HL-60/S4 (cell line): ENCODE measurements around the gene IFNA7.
"Not testable (repeated sequence)": the region's sequence is repeated elsewhere in the genome, so short reads cannot be mapped to it uniquely, and the experiment has no call there.

ENCODE experiments used
- in situ Hi-C: fragments of 300-500 bp; cut with MboI; formaldehyde crosslinking; loops from 2 replicates; pipeline ENCODE4 v1.14.3; 2022; ENCODE audit warnings: low sequenced_read_pairs

Gene IFNA7

DNA sequence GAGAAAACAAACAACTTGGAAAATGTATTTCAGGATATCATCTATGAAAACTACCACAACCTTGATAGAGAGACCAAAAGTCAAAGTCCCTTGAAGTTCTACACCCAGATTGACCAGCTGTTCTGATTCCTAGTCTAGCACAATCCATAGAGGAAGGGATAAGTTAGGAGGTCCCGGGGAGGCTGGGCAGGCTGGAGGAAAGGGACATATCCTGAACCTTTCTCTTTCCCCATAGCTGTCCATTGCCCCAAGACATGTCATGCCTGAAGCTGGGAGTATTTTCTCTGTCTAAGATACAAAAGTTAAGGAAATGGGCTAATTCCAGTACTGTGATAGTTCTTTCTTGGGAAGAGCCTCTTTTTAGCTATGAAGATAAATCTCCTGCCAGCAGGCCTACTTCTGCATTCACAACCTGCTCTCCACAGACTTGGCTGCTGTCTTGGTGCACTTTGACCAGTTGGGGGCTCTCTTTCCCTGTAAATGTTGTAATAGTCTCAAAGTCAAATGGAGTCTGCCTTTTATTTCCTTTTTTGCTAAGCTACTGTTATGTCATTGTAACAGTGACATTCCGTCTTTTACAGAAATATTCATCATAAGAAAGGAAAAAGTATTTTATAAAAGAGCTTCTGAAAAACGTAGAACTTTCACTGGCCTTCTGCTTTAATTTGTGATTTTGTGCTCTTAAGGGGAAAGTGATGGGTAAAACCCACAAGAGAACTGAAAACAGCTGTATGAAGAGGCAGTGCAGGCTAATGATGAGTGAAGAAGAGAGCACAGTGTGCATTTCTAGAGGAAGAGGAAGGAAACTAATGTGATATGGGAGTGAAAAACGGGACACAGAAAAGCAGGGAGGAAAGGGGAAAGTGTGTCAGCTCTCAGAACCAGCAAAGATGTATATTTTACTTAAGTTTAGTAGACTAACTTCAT lies 18.9 kb downstream of the IFNA7 start:
- in situ Hi-C loops: not testable (repeated sequence)

DNA sequence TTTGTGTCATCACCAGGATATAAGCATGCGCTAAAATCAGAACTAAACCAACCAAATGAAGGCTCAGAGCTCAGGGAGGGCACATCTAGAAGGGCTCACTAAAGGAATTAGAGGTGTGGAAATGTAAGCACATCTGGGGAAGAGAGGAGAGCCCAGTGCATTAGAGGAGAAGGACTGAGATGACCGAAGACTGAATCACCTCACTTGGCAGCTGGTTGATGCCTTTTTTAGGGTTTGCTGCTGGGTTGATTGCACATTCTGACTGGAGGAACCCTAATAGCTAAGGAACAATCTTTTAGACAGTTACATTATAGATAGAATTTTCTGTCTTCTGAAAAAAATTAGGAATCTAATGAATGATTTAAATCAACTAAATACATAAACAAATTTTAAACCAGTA lies 27.3 kb downstream of the IFNA7 start:
- in situ Hi-C loops: no loop called here

DNA sequence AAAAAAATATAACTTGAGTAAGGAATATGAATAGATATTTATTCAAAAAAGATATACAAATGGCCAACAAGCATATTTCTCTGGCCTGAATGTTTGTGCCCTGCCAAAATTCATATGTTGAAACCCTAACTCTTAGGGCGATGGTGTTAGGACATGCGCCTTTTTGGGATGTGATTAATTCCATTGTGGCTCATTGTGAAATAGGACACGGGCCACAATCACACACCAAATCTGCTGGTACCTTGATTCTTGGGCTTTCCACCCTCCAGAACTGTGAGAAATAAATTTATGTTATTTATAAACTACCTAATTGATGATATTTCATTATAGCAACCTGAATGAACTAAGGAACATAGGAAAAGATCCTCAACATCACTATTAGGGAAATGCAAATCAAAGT lies 29.8 kb downstream of the IFNA7 start:
- in situ Hi-C loops: no loop called here

DNA sequence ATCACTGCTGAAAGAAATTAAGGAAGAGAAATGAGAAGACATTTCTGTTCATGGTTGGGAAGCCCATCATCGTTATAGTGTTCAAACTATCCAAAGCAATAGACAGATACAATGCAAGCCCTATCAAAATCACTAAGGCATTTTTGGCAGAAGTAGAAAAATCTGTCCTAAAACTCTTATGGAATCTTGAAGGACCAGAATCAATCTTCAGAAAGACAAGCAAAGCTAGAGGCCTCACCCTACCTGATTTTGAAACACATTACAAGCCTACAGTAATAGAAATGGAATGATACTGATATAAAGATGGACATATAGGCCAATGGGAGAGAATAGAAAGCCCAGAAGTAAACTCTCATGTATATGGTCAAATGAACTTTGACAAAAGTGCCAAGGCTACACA lies 30.7 kb downstream of the IFNA7 start:
- in situ Hi-C loops: no loop called here

DNA sequence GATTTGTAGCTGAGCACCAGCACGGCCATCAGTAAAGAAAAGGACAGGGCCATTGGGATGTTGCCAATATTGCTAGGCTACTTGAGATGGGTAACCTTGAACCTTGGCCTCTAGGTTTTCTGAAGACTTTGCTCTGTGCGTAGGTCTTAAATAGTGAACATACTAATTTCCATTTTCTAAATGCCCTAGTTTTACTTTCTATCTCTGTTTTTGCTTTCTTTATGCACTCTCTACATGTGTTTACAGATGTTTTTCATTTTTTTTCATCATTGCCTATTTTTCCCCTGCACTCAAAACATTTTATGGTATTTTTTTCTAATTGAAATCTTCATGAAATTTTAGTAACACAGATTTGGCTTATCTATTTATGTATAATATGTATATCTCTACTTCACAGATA lies 35.4 kb downstream of the IFNA7 start, which contains the start of gene IFNA21:
TSS of gene IFNA21 (minus strand) at position 101 of the 400 bp plus-strand sequence. CDS start at position 53, 48 bp downstream.
- in situ Hi-C loops: not testable (repeated sequence)

- in situ Hi-C loops: no loop called here
Observed at GRCh38 chr9:21165516-21165915, 36.5 kb downstream of the IFNA7 start.

- in situ Hi-C loops: no loop called here
Observed at GRCh38 chr9:21160178-21160577, 41.8 kb downstream of the IFNA7 start.

DNA sequence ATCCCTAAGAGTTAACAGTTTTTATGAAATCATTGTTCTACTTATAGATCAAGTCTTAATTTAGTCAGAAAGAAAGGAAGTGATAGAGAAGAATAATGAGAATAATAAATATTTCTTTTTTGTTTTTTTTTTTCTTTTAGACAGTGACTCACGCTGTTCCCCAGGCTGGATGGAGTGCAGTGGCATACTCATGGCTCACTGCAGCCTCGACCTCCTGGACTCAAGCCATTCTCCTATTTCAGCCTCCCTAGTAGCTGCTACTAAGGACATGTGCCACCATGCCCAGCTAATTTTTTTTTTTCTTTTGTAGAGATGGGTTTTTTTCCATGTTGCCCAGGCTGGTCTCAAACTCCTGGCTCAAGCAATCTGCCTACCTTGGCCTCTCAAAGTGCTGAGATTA lies 46.5 kb downstream of the IFNA7 start:
- in situ Hi-C loops: no loop called here

DNA sequence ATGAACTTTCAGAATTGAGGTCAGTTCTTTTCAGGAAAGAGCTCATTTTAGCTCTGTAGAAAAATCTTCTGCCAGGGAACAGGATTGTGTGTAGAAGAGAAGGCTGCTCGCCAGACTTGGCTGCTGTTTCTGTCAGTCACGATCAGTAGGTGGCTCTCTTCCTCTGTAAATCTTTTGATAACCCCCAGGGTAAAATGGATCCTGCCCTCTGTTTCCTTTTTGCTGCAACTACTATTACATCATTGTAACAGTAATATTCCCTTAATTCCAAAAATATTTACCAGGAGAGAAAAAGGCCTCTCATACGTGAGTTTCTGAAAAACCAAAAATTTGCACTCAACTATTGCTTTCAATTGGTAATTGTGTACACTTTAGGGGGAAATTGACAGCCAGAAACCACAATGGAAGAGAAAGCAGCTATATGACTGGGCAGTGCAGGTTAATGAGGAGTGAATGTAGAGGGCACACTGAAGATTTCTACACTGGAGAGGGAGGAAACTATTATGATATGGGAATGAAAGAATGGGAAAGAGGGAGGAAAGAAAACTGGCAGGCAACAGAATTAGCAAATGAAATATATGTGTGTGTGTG lies 47.9 kb downstream of the IFNA7 start:
- in situ Hi-C loops: no loop called here

DNA sequence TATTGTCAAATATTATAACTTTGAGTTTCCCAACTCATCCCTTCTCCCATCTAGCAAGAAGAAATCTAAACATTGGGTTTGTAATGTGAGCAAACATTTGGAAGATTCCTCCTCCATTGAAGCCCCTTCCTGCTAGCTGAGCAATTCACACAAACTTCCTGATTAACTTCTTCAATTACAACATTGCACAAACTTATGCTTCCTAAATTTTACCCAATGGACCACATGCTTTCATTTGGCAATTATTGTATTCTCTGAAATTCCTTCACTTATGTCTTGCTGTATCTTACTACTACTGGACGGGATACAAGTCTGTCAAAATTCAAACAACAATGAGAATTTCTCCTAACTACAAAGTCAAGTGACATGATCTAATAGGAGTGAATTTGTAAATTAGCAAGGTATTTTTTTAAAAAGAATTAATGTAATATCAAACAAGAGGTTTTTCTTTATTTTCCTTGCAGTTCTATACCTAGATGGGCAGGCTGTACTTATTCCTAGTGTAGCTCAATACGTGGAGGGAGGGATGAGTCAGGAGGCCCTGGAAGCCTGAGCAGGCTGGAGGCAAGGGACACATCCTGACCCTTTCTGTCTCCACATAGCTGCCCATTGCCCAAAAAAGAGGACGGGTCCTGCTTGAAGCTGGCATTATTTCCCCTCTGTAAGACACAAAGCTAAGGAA lies 48.5 kb downstream of the IFNA7 start:
- in situ Hi-C loops: no loop called here
